ENCODE data around the gene TACSTD2. TPM values are rescaled to one million over a fixed set of nuclear protein-coding genes. Genes with fewer than 3 reads are reported as not detected.

Gene TACSTD2
- total RNA-seq, 1 experiment from 2014 or later, result 31.9 TPM

- no peaks in the 10 kb centered on the region for H3K27me3 Mint-ChIP-seq (ENCODE audit: insufficient read depth, unreplicated experiment)
- no peak overlapping the region for H3K4me3 Mint-ChIP-seq (ENCODE audit: unreplicated experiment)
- no peak for TF ChIP-seq CTCF (IDR thresholded peaks at IDR 0.05; ENCODE audit: insufficient read depth in 1 of 2, low read depth in 1 of 2, low read length in 1 of 2, severe bottlenecking in 1 of 2, unreplicated experiment in 1 of 2)
- peak overlapping the region; percentile 52 for H3K27ac Mint-ChIP-seq (ENCODE audit: unreplicated experiment)
- H3K36me3 Mint-ChIP-seq (ENCODE audit: insufficient read depth, unreplicated experiment), result peaks cover 8% of the 10 kb centered on the region
- Histone ChIP-seq H3K9me3 (no peaks in the 10 kb centered on the region), H3K36me3 (ENCODE audit: control insufficient read depth, insufficient read depth, low read length) (no peaks in the 10 kb centered on the region), H3K27me3 (replicated peaks; ENCODE audit: control insufficient read depth, insufficient read depth, low read length) (no peaks in the 10 kb centered on the region), H3K4me3 (ENCODE audit: low read depth, low read length) (no peak overlapping the region), H3K4me1 (peaks cover 22% of the 10 kb centered on the region)
- intact Hi-C loops (cut with micrococcal nuclease; ENCODE audit: unreplicated experiment), result no loop called here
- ChIA-PET POLR2A (no interaction called here), CTCF (no interaction called here)
- H3K9me3 Mint-ChIP-seq (ENCODE audit: unreplicated experiment), result peaks cover 6% of the 10 kb centered on the region
- peaks cover 36% of the 10 kb centered on the region for H3K4me1 Mint-ChIP-seq (ENCODE audit: low read depth, unreplicated experiment)
- no TSS peak for BruUV-seq (replicated peaks)
- no peak for DNase-seq
Measured at GRCh38 chr1:58622571-58622970, 45.5 kb upstream of the TACSTD2 start.

- H3K4me1 Mint-ChIP-seq (ENCODE audit: low read depth, unreplicated experiment), result peaks cover 41% of the 10 kb centered on the region
- H3K9me3 Mint-ChIP-seq (ENCODE audit: unreplicated experiment), result peaks cover 6% of the 10 kb centered on the region
- H3K27ac Mint-ChIP-seq (ENCODE audit: unreplicated experiment), result no peak overlapping the region
- H3K27me3 ChIP-seq (replicated peaks; ENCODE audit: control insufficient read depth, insufficient read depth, low read length), result no peaks in the 10 kb centered on the region
- intact Hi-C loops (cut with micrococcal nuclease; ENCODE audit: unreplicated experiment), result loop anchor here (2.0 kb wide), 1 partner anchor 31 kb away; no protein-coding TSS in a partner anchor
- H3K4me1 ChIP-seq, result peaks cover 27% of the 10 kb centered on the region
- H3K36me3 ChIP-seq (ENCODE audit: control insufficient read depth, insufficient read depth, low read length), result no peaks in the 10 kb centered on the region
- H3K4me3 ChIP-seq (ENCODE audit: low read depth, low read length), result no peak overlapping the region
- H3K4me3 Mint-ChIP-seq (ENCODE audit: unreplicated experiment), result no peak overlapping the region
- H3K9me3 ChIP-seq, result no peaks in the 10 kb centered on the region
- DNase-seq, result no peak
- CTCF ChIA-PET, result no interaction called here
- no peak for TF ChIP-seq CTCF (IDR thresholded peaks at IDR 0.05; ENCODE audit: insufficient read depth in 1 of 2, low read depth in 1 of 2, low read length in 1 of 2, severe bottlenecking in 1 of 2, unreplicated experiment in 1 of 2)
- H3K27me3 Mint-ChIP-seq (ENCODE audit: insufficient read depth, unreplicated experiment), result no peaks in the 10 kb centered on the region
- peaks cover 8% of the 10 kb centered on the region for H3K36me3 Mint-ChIP-seq (ENCODE audit: insufficient read depth, unreplicated experiment)
- POLR2A ChIA-PET, result no interaction called here
- no TSS peak for BruUV-seq (replicated peaks)
Measured at GRCh38 chr1:58621391-58621790, 44.3 kb upstream of the TACSTD2 start.

GRCh38 chr1:58620926-58621325, 43.9 kb upstream of the TACSTD2 start:
- peaks cover 8% of the 10 kb centered on the region for H3K36me3 Mint-ChIP-seq (ENCODE audit: insufficient read depth, unreplicated experiment)
- no TSS peak for BruUV-seq (replicated peaks)
- intact Hi-C loops (cut with micrococcal nuclease; ENCODE audit: unreplicated experiment), result loop anchor here (1.0 to 2.0 kb wide), 3 partner anchors 32 to 75 kb away; partner anchors contain the start of genes OMA1 and TACSTD2

More at GRCh38 chr1:58620926-58621325, 43.9 kb upstream of the TACSTD2 start:
- Histone ChIP-seq H3K4me3 (ENCODE audit: low read depth, low read length) (no peak overlapping the region), H3K36me3 (ENCODE audit: control insufficient read depth, insufficient read depth, low read length) (no peaks in the 10 kb centered on the region), H3K9me3 (no peaks in the 10 kb centered on the region), H3K27me3 (replicated peaks; ENCODE audit: control insufficient read depth, insufficient read depth, low read length) (no peaks in the 10 kb centered on the region), H3K4me1 (peaks cover 27% of the 10 kb centered on the region)
- DNase-seq, result peak; percentile 40 to 44
- peaks cover 8% of the 10 kb centered on the region for H3K9me3 Mint-ChIP-seq (ENCODE audit: unreplicated experiment)
- TF ChIP-seq CTCF (IDR thresholded peaks at IDR 0.05; ENCODE audit: insufficient read depth in 1 of 2, low read depth in 1 of 2, low read length in 1 of 2, severe bottlenecking in 1 of 2, unreplicated experiment in 1 of 2), result no peak
- peak overlapping the region; percentile 95 for H3K27ac Mint-ChIP-seq (ENCODE audit: unreplicated experiment)
- no peaks in the 10 kb centered on the region for H3K27me3 Mint-ChIP-seq (ENCODE audit: insufficient read depth, unreplicated experiment)
- POLR2A ChIA-PET, result interaction anchor here (1.0 kb wide), 1 partner anchor 45 kb away, joined by 4 read pairs; no protein-coding TSS in a partner anchor
- peaks cover 43% of the 10 kb centered on the region for H3K4me1 Mint-ChIP-seq (ENCODE audit: low read depth, unreplicated experiment)
- peak overlapping the region; percentile 62 for H3K4me3 Mint-ChIP-seq (ENCODE audit: unreplicated experiment)
- CTCF ChIA-PET, result no interaction called here

All from Caco-2 (cell line).